ENCODE data around the gene ZFHX2. TPM values are rescaled to one million over a fixed set of nuclear protein-coding genes. Genes with fewer than 3 reads are reported as not detected.
"Not testable (repeated sequence)": the region's sequence is repeated elsewhere in the genome, so short reads cannot be mapped to it uniquely, and the experiment has no call there.

Gene ZFHX2
- 13.6 and 16.4 TPM in 2 replicates for total RNA-seq
- long read RNA-seq, partial matches to known transcripts: 0 of 1 reads
- long read RNA-seq, other reads (novel, unspliced or antisense): 1 of 1 reads

DNA sequence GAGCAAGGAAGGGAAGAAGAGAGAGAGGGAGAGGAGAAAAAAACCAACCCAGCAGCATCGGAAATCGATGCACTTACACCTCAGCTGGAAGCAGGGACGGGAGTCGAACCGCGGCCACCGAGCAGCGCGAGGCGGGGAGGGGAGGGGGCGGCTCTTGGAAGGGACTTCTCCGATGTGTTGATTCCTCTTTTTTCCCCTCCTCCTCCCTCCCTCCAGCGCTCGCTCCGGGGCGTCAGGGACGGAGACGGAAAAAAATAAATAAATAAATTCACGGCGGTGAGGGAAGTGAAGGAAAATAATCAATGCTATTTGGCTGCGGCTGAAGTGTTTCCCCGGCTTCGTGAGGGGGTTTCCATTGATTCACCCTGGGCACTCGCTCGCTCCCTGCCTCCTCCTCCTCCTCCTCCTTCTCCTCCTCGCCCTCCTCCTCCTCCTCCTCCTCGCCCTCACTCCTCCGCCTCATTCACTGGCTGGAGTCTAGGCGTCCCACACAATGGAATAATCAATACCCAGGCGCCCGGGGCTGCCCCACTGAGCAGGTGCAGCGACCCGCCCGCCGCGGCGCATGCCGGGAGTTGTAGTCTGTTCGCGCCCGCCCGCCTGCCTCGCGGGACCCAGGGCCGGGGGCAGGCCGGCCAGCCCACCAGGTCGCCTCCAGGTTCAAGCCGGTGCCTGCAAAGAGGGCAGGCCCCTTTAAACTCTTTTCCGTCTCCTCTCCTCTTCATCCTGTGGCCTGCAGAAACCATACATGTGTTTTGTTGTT is at the start of gene ZFHX2:
Gene ZFHX2, minus strand, starts transcription at position 500 of the 763 bp plus-strand sequence. CDS start 16,440 bp downstream, outside the sequence.
- no peaks in the 10 kb centered on the region for H3K27me3 Mint-ChIP-seq
- H3K4me3 Mint-ChIP-seq (ENCODE audit: low read depth): no peak within 1 kb of the TSS
- peak within 1 kb of the TSS; percentile 89 for H3K27ac Mint-ChIP-seq
- peak; percentile 93 for DNase-seq (ENCODE audit: low spot score, unreplicated experiment)
- peaks cover 8% of the 10 kb centered on the region for H3K4me1 Mint-ChIP-seq (ENCODE audit: low read depth)
- H3K36me3 Mint-ChIP-seq (ENCODE audit: insufficient read depth): no peaks in the 10 kb centered on the region
- H3K9me3 Mint-ChIP-seq (ENCODE audit: low read depth): no peaks in the 10 kb centered on the region
- TF ChIP-seq, protein P1, sequence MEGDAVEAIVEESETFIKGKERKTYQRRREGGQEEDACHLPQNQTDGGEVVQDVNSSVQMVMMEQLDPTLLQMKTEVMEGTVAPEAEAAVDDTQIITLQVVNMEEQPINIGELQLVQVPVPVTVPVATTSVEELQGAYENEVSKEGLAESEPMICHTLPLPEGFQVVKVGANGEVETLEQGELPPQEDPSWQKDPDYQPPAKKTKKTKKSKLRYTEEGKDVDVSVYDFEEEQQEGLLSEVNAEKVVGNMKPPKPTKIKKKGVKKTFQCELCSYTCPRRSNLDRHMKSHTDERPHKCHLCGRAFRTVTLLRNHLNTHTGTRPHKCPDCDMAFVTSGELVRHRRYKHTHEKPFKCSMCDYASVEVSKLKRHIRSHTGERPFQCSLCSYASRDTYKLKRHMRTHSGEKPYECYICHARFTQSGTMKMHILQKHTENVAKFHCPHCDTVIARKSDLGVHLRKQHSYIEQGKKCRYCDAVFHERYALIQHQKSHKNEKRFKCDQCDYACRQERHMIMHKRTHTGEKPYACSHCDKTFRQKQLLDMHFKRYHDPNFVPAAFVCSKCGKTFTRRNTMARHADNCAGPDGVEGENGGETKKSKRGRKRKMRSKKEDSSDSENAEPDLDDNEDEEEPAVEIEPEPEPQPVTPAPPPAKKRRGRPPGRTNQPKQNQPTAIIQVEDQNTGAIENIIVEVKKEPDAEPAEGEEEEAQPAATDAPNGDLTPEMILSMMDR (IDR thresholded peaks at IDR 0.05; ENCODE audit: unreplicated experiment): no peak

DNA sequence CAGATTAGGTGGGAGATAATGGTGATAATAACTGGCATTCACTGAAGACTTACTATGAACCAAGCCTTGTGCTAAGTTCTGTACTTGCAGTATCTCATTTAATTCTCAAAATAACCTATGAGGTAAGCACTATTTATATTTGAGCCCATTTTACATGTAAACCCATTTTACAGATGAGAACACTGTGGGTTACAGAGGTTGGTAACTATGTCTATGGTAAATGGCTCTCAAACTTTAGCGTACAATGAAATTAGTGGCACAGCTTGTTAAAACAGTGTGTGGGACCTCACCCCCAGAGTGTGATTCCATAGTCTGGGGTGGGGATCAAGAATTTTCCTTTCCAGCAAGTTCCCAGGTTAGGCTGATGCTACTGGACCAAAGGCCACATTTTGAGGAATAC is 49.2 kb upstream of the ZFHX2 start:
- Mint-ChIP-seq H3K9me3 (ENCODE audit: low read depth) (no peaks in the 10 kb centered on the region), H3K36me3 (ENCODE audit: insufficient read depth) (no peaks in the 10 kb centered on the region), H3K4me1 (ENCODE audit: low read depth) (no peaks in the 10 kb centered on the region), H3K4me3 (ENCODE audit: low read depth) (no peak overlapping the region), H3K27ac (no peak overlapping the region), H3K27me3 (peaks cover 8% of the 10 kb centered on the region)
- DNase-seq (ENCODE audit: low spot score, unreplicated experiment): no peak
- TF ChIP-seq, protein P1 (IDR thresholded peaks at IDR 0.05; ENCODE audit: unreplicated experiment): no peak

DNA sequence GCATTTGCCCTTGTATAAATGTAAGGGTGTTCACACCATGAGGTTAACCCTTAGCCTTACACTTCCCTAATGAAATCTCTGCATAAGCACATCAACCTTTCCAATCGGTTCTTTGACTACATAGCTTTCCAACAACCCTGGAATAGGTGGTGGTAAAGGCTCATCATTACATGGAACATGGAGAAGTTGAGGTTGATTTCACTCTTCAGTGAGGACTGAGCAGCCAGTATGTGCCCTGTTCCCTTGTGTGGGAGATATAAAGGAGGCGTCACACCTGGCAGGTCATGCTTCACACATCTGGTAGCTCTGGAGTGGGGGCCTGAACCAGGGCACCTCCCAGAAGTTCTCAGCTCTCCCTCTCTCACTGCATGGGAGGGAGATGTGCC is 48.8 kb upstream of the ZFHX2 start:
- H3K36me3 Mint-ChIP-seq (ENCODE audit: insufficient read depth): no peaks in the 10 kb centered on the region
- TF ChIP-seq, protein P1 (IDR thresholded peaks at IDR 0.05; ENCODE audit: unreplicated experiment): no peak
- DNase-seq (ENCODE audit: low spot score, unreplicated experiment): no peak
- no peak overlapping the region for H3K27ac Mint-ChIP-seq
- no peak overlapping the region for H3K4me3 Mint-ChIP-seq (ENCODE audit: low read depth)
- H3K4me1 Mint-ChIP-seq (ENCODE audit: low read depth): no peaks in the 10 kb centered on the region
- no peaks in the 10 kb centered on the region for H3K9me3 Mint-ChIP-seq (ENCODE audit: low read depth)
- peaks cover 5% of the 10 kb centered on the region for H3K27me3 Mint-ChIP-seq

DNA sequence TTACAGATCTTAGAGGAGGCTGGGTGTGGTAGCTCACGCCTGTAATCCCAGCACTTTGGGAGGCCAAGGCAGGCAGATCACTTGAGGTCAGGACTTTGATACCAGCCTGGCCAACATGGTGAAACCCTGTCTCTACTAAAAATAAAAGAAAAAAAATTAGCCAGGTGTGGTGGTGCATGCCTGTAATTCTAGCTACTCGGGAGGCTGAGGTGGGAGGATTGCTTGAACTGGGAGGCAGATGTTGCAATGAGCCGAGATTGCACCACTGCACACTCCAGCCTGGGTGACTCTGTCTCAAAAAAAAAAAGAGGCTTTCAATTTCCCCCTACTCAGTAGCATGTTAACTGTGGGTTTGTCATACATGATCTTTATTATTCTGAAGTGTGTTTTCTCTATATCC is 42.6 kb upstream of the ZFHX2 start:
- H3K27me3 Mint-ChIP-seq: peaks cover 11% of the 10 kb centered on the region
- H3K9me3 Mint-ChIP-seq (ENCODE audit: low read depth); H3K4me1 Mint-ChIP-seq (ENCODE audit: low read depth); H3K36me3 Mint-ChIP-seq (ENCODE audit: insufficient read depth); H3K27ac Mint-ChIP-seq; DNase-seq (ENCODE audit: low spot score, unreplicated experiment); H3K4me3 Mint-ChIP-seq (ENCODE audit: low read depth): not testable (repeated sequence)

DNA sequence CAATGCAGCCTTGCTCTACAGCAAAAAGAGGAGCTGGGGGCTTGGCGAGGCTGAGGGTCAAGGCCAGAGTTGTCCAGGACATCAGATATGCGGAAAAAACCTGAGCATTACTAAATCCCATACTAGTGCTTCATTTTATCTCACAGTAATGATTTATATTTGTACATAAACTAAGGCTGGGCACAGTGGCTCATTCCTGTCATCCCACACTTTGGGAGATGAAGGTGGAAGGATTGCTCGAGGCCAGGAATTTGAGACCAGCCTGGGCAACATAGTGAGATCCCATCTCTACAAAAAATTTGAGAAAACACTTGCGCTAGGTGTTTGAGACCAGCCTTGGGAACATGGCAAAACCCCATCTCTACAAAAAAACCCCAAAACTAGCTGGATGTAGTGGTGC is 38.6 kb upstream of the ZFHX2 start:
- peaks cover 11% of the 10 kb centered on the region for H3K9me3 Mint-ChIP-seq (ENCODE audit: low read depth)
- TF ChIP-seq, protein P1 (IDR thresholded peaks at IDR 0.05; ENCODE audit: unreplicated experiment): no peak
- no peak for DNase-seq (ENCODE audit: low spot score, unreplicated experiment)
- H3K4me1 Mint-ChIP-seq (ENCODE audit: low read depth): no peaks in the 10 kb centered on the region
- no peaks in the 10 kb centered on the region for H3K36me3 Mint-ChIP-seq (ENCODE audit: insufficient read depth)
- no peak overlapping the region for H3K4me3 Mint-ChIP-seq (ENCODE audit: low read depth)
- no peak overlapping the region for H3K27ac Mint-ChIP-seq
- H3K27me3 Mint-ChIP-seq: peaks cover 17% of the 10 kb centered on the region

DNA sequence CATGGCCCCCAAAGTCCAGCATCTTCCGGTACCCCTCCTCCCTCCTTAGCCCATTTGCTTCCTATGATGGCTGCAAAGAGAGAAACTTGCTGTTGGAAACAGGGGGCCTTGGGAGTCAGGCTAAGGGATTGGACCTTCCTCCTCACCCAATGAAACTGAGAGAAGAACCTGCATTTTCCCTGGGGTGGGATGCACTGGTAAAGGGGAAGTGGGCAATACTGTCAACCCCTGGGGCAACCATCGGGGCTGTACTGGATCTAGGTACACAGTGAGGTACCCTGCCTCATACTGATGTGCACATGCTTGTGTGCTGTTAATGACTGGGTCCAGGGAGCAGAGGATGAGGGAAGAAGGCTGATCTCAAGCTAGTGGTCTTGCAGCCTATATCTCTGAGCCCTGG is 38.0 kb upstream of the ZFHX2 start:
- Mint-ChIP-seq H3K36me3 (ENCODE audit: insufficient read depth) (no peaks in the 10 kb centered on the region), H3K27me3 (peaks cover 14% of the 10 kb centered on the region), H3K4me3 (ENCODE audit: low read depth) (no peak overlapping the region), H3K27ac (no peak overlapping the region), H3K9me3 (ENCODE audit: low read depth) (peaks cover 11% of the 10 kb centered on the region), H3K4me1 (ENCODE audit: low read depth) (no peaks in the 10 kb centered on the region)
- TF ChIP-seq, protein P1 (IDR thresholded peaks at IDR 0.05; ENCODE audit: unreplicated experiment): no peak
- DNase-seq (ENCODE audit: low spot score, unreplicated experiment): no peak

Data from progenitor cell of endocrine pancreas (in vitro differentiated cells).